Upper lobe of left lung (tissue), 4 donors: Measurements from ENCODE around the gene CAB39.

Experiments
- CTCF ChIP-seq, 6 experiments: fragments of 450-650 bp in 4 of 6; fragments of 200-600 bp in 2 of 6; sonication (generic) in 2 of 6; IDR thresholded peaks; one replicate each; pipeline ENCODE4 v1.5.1; 2016 to 2019; ENCODE audit warnings: antibody characterized with exemption in 6 of 6
- POLR2A ChIP-seq, 4 donors: fragments of 450-650 bp; IDR thresholded peaks; one replicate each; pipeline ENCODE4 v1.5.1; 2016 to 2017; ENCODE audit warnings: antibody characterized with exemption in 4 of 4, mild to moderate bottlenecking in 2 of 4

- TF ChIP-seq CTCF (IDR thresholded peaks at IDR 0.05) (no peak), POLR2A (IDR thresholded peaks at IDR 0.05) (no peak)
Measured at GRCh38 chr2:230691005-230691647, 21.5 kb upstream of the CAB39 start.
